ENCODE data around the gene MYO18A. TPM values are rescaled to one million over a fixed set of nuclear protein-coding genes. Genes with fewer than 3 reads are reported as not detected.

Gene MYO18A
- total RNA-seq, 1 donor from 2014 or later = 59.5 TPM

DNA sequence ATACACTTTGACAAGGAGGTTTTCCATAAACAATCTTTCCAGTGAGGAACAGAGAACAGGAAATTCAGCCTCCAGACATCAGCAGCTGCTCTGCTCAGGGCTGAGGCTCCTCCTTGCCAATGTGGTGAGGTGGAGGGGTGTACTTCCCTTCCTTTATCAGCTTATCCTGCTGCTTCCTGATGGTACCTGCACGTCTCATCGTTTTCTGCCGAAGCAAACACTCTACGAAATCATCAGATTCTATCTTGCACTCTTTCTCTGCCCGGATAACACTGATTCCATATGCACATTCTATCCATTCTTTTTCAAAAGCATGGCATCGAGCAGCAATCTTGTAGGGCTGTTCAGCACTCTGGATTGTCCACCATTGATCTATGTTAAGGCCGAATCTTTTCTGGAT lies 159.0 kb downstream of the MYO18A start:
- no peak for DNase-seq
- H3K9me3 ChIP-seq = no peaks in the 10 kb centered on the region
- peaks cover 52% of the 10 kb centered on the region for H3K27me3 ChIP-seq (ENCODE audit: low read depth)
- no peak overlapping the region for H3K4me3 ChIP-seq
- intact Hi-C loops (cut with DNase I) = no loop called here
- ATAC-seq = no peak
- TF ChIP-seq, protein P1, sequence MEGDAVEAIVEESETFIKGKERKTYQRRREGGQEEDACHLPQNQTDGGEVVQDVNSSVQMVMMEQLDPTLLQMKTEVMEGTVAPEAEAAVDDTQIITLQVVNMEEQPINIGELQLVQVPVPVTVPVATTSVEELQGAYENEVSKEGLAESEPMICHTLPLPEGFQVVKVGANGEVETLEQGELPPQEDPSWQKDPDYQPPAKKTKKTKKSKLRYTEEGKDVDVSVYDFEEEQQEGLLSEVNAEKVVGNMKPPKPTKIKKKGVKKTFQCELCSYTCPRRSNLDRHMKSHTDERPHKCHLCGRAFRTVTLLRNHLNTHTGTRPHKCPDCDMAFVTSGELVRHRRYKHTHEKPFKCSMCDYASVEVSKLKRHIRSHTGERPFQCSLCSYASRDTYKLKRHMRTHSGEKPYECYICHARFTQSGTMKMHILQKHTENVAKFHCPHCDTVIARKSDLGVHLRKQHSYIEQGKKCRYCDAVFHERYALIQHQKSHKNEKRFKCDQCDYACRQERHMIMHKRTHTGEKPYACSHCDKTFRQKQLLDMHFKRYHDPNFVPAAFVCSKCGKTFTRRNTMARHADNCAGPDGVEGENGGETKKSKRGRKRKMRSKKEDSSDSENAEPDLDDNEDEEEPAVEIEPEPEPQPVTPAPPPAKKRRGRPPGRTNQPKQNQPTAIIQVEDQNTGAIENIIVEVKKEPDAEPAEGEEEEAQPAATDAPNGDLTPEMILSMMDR (IDR thresholded peaks at IDR 0.05) = no peak
- H3K27ac ChIP-seq = no peak overlapping the region
- peaks cover 10% of the 10 kb centered on the region for H3K4me1 ChIP-seq
- H3K36me3 ChIP-seq = no peaks in the 10 kb centered on the region

Other genes with a start within 250 kb of the MYO18A start
- gene PHF12, start 228.9 kb downstream of the MYO18A start, total RNA-seq = 36.2 TPM
- not detected for gene SEZ6, start 174.4 kb downstream of the MYO18A start, total RNA-seq
- 1.3 TPM for gene PIPOX, start 137.3 kb downstream of the MYO18A start, total RNA-seq
- gene CRYBA1, start 66.5 kb upstream of the MYO18A start, total RNA-seq = not detected
- 66.2 TPM for gene NUFIP2, start 113.8 kb upstream of the MYO18A start, total RNA-seq
- 70.6 TPM for gene TAOK1, start 210.0 kb upstream of the MYO18A start, total RNA-seq